ENCODE measurements around the gene ATXN7L2. TPM values are rescaled to one million over a fixed set of nuclear protein-coding genes. Genes with fewer than 3 reads are reported as not detected.

ATXN7L2 gene
- total and polyA plus RNA-seq, 2 of the 8 experiments (the other 6 are each of a cell fraction or from before 2014, with no cell fraction given), result 8.1 to 9.3 TPM

- no peak overlapping the region for H3K4ac ChIP-seq (replicated peaks; ENCODE audit: insufficient read length, low read depth, low read length)
- peak overlapping the region in 2 of 4 experiments; percentile 1 to 13; a peak in 2 of 7 replicates for H3K9ac ChIP-seq (replicated peaks in 1 of 4; ENCODE audit: extremely low read depth in 1 of 4, low read depth in 3 of 4, low read length in 3 of 4)
- no peak overlapping the region for H2BK12ac ChIP-seq (ENCODE audit: low read depth, low read length)
- H2BK20ac ChIP-seq (ENCODE audit: low read length), result no peak overlapping the region
- no peak overlapping the region for H2BK120ac ChIP-seq (replicated peaks; ENCODE audit: low read depth, low read length)
- no peak overlapping the region for H4K91ac ChIP-seq (replicated peaks; ENCODE audit: insufficient read length, low read length)
- 79% methylated on average over 4 of the region's 4 CpGs; no CpG with 5 or more reads in 1 of the 2 experiments for WGBS, 2 experiments (ENCODE audit: extremely low coverage in 1 of 2, insufficient coverage in 1 of 2, insufficient read length in 1 of 2, insufficient replicate concordance in 2 of 2, low coverage in 1 of 2, low lambda C conversion rate in 2 of 2, missing lambda C conversion rate in 1 of 2)
- no peak for DNase-seq (ENCODE audit: low read depth in 1 of 2, low spot score in 2 of 2)
- H2AK5ac ChIP-seq (ENCODE audit: low read depth, low read length), result no peak overlapping the region
- ChIA-PET POLR2A (ENCODE audit: partially characterized antibody) (interaction anchor here (0.9 to 3.2 kb wide), 8 partner anchors 9 to 65 kb away, joined by 3 to 20 read pairs (median 4); partner anchors contain the start of genes AMIGO1 and GNAI3), CTCF (ENCODE audit: partially characterized antibody) (interaction anchor here (0.6 to 43.7 kb wide), 17 partner anchors 8 to 536 kb away, joined by 3 to 1755 read pairs (median 3); partner anchors contain the start of genes AMIGO1, AMPD2, ATXN7L2 and GNAT2)
- peaks cover 0 to 1% of the 10 kb centered on the region in 2 experiments for H4K20me1 ChIP-seq (replicated peaks in 1 of 2; ENCODE audit: control insufficient read depth in 1 of 2, insufficient read depth in 2 of 2, low read length in 2 of 2)
- H3K79me2 ChIP-seq (ENCODE audit: control insufficient read depth in 1 of 2, insufficient read depth in 2 of 2, low read length in 2 of 2), result no peaks in the 10 kb centered on the region
- H3K9me3 ChIP-seq (ENCODE audit: insufficient read depth in 2 of 2, low read depth in 1 of 2, low read length in 1 of 2), result no peaks in the 10 kb centered on the region
- no peak for FAIRE-seq
- no peak for TF ChIP-seq TAF1 (IDR thresholded peaks at IDR 0.05; ENCODE audit: low read depth, low read length)
- TF ChIP-seq CREB1 (IDR thresholded peaks at IDR 0.05), result no peak
- no peak for TF ChIP-seq SP1 (IDR thresholded peaks at IDR 0.05; ENCODE audit: low read depth, low read length)
- no peak for TF ChIP-seq KDM1A (IDR thresholded peaks at IDR 0.05; ENCODE audit: borderline replicate concordance, low read length)
- no peak for TF ChIP-seq EGR1 (IDR thresholded peaks at IDR 0.05; ENCODE audit: borderline replicate concordance, low read depth, low read length)
- H4K8ac ChIP-seq (ENCODE audit: extremely low read depth, insufficient read depth, low read length), result no peak overlapping the region; the same call in 1 of the 2 replicates
- H2BK5ac ChIP-seq (ENCODE audit: low read depth, low read length), result no peak overlapping the region
- no peak overlapping the region for H3K56ac ChIP-seq (replicated peaks; ENCODE audit: insufficient read length, low read depth, low read length)
- H3K23ac ChIP-seq (ENCODE audit: insufficient read length), result no peak overlapping the region
- H3K4me1 ChIP-seq (replicated peaks in 1 of 4; ENCODE audit: control insufficient read depth in 3 of 4, insufficient read depth in 4 of 4, low read length in 3 of 4), result peaks cover 0 to 10% (median 2%) of the 10 kb centered on the region in 4 experiments; a peak in 3 of 7 replicates
- no peak overlapping the region for H3K14ac ChIP-seq (ENCODE audit: insufficient read length)
- H3K23me2 ChIP-seq (ENCODE audit: low read depth, low read length), result peaks cover 2% of the 10 kb centered on the region
- no peaks in the 10 kb centered on the region; the same call in 1 of the 2 replicates for H3K79me1 ChIP-seq (ENCODE audit: low read depth, low read length)
- H2BK15ac ChIP-seq (ENCODE audit: low read length), result no peak overlapping the region
- H2AFZ ChIP-seq (ENCODE audit: low read length), result peak overlapping the region; percentile 69; the same call in 1 of the 2 replicates
- H3K4me3 ChIP-seq (ENCODE audit: extremely low read depth in 1 of 4, insufficient read depth in 2 of 4, low read depth in 3 of 4, low read length in 4 of 4), result no peak overlapping the region; a peak in 2 of 8 replicates
- no peak overlapping the region for H4K5ac ChIP-seq (ENCODE audit: insufficient read length, low read depth, low read length)
- no peak overlapping the region for H3K27ac ChIP-seq (ENCODE audit: low read depth, low read length)
- no peaks in the 10 kb centered on the region; a peak in 1 of 8 replicates for H3K36me3 ChIP-seq (ENCODE audit: control insufficient read depth in 2 of 4, insufficient read depth in 4 of 4, low read length in 3 of 4)
- no peak overlapping the region; the same call in 1 of the 2 replicates for H3K18ac ChIP-seq (ENCODE audit: extremely low read depth, low read length)
- H3K27me3 ChIP-seq (replicated peaks in 1 of 4; ENCODE audit: control insufficient read depth in 3 of 4, extremely low read depth in 1 of 4, insufficient read depth in 3 of 4, low read length in 3 of 4), result no peaks in the 10 kb centered on the region
- H3K4me2 ChIP-seq (ENCODE audit: insufficient read depth in 1 of 2, low read depth in 2 of 2, low read length in 2 of 2), result peak overlapping the region; percentile 7 to 54; a peak in 1 of 4 replicates
Measured at GRCh38 chr1:109493227-109493626, 9.5 kb downstream of the ATXN7L2 start.
